ENCODE data around the gene SLC27A4.

GRCh38 chr9:128383007-128383753, 42.9 kb downstream of the SLC27A4 start:
- TF ChIP-seq, protein P1, sequence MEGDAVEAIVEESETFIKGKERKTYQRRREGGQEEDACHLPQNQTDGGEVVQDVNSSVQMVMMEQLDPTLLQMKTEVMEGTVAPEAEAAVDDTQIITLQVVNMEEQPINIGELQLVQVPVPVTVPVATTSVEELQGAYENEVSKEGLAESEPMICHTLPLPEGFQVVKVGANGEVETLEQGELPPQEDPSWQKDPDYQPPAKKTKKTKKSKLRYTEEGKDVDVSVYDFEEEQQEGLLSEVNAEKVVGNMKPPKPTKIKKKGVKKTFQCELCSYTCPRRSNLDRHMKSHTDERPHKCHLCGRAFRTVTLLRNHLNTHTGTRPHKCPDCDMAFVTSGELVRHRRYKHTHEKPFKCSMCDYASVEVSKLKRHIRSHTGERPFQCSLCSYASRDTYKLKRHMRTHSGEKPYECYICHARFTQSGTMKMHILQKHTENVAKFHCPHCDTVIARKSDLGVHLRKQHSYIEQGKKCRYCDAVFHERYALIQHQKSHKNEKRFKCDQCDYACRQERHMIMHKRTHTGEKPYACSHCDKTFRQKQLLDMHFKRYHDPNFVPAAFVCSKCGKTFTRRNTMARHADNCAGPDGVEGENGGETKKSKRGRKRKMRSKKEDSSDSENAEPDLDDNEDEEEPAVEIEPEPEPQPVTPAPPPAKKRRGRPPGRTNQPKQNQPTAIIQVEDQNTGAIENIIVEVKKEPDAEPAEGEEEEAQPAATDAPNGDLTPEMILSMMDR (IDR thresholded peaks at IDR 0.05), result no peak
- TF ChIP-seq POLR2A (IDR thresholded peaks at IDR 0.05), result no peak
